GM19043 (cell line): Measurements from ENCODE around the gene UBL4B.
A peak's percentile ranks its signal among the peaks of the same experiment; 100 is the strongest.

Source experiments
- ATAC-seq: cut with Tn5 transposase; IDR thresholded peaks from one replicate; pipeline ENCODE4 v1.9.1; 2021; ENCODE audit warnings: low read depth; ENCODE audit not compliant: unreplicated experiment

The UBL4B gene

DNA sequence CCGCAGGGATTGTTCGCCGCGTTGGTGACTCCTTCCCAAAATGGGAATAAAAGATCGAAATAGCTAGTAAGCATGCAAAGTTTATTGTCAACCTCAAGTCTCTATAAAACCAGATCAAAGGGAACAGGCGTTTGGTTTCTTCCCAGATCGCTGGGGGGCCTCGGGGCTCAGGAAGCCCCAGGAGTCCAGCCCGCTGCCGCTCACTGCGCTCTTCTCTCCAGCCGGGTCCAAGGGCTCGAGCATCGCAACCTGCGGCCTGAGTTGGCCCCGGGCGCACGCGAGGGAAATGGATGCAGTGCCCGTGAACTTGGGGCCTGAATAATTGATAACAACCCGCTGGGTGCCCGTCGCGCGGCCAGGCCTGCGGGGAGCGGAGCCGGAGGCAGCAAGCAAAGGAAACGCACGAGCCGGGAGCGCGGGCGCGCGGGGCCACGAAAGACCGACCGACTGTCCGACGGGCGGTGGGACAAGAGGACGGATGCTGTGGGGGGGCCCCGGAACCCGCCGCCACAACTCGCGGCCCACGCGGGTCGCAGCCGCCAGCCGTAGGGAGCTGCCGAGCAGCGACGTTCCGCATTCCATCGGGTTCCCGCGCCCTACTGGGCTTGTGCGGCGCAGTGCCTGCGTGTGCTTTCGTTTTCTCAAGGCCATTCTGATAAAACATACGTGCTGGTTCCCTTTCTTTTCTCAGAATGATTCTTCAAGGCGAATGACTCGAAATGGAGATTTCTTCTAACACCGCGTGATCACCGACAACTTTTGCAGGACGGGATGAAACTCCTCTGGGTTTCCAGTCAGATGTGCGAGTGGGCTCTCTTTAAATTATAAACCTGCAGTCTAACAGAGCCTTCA lies 27.8 kb upstream of the UBL4B start:
- ATAC-seq = no peak

DNA sequence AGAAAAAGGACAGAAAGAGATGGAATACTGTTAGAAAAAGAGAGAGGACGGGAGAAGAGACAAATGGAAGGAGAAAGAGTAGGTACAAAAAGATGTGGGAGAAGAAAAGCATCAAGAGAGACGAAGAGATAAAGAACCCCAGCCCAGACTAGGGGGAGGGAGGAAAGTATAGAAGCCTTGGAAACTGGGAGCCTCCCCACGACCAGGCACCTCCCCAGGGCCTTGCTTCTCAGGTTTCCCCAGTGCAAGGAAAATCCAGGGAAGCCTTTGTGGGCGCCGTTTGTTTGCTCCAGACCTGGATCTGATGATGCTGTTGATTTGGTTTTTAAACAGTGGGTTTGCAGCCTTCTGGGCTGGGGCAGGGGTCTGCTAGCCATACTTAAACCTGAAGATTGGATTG lies 26.6 kb upstream of the UBL4B start:
- ATAC-seq = no peak

DNA sequence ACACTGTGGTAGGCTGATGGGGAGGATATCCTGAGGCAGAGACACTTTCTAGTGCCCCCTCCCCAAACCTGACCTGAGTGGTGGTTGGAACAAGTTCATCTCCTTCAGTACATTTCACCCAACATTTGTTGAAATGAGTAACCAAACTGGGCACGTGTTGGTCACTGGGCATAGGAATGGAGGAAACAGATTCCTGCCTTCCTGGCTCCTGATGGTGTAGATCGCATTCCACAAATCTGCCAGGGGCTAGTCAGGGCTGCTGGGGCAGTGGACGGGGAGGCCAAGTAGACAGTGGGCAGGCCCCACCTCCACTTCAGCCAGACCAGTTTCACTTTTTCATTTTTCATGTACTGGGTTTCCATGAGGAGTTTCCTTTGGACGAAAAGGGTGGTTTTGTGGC lies 25.3 kb upstream of the UBL4B start:
- ATAC-seq = no peak

DNA sequence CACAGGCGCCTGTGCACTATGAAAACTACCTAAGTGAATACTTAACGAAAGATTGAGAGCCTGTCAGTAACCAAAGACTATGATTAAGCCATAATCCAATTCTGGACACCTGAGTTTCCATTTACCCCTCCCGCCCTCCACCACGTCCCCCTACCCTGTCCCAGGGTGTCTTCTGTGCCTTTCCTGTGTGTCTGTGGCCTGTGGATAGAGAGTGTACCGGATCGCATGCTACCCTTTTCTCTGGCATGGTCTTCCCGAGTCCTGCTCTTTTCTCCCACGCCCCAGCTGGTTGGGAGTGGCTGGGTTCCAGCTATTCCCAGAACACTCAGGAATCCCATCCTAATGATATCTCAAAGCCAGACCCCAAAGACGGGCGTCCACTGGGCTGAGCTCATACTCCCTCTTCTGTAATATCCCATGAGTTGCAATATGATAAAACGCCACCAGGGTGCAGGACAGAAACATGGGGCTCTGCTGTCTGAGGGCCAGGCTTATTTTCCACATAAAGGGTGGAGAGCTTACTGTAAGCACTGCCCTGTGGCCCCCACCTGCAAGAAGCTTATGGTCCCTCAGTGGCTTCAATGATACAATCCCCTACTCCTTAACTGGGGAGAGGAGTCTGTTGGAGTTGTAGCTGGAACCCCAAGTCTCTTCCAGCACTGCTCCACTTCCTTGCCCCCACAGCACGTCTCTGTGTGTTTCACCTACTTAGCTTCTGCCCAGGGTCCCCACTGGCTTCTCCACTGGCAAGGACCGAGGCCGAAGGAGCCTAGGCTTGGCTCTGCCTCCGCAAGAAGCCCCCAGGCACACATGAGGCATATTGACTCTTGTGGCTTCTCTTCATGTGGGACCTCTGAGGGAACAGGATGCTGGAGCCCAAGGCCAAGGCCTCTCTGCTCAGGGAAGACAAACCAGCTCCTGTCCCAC lies 24.2 kb upstream of the UBL4B start:
- peak; percentile 48 for ATAC-seq

DNA sequence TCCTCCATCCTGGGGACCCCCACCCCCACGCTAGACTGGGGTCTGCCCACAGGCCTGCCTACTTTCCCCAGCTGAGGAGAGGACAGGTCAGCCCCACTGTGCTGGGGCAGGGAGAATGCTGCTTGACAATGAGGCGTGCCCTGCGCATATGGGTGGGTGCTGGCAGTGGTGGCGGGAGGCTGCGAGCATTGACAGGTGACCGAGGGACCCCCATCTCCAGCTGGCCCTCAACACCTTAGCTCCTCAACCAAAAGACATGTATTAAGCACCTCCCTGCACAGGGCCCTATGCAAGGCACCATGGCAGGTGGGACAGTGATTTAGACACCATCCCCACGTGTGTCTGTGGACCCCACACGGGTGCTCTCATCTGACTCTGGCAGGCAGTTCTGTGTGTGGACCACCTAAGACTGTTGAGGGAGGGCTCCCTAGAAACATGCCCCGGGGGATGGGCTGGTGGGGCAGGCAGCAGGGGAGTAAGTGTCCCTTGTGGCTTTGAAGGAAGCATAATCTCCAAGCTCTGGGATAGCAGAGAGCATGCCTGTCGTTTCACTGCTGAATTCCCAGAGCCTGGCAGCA lies 23.4 kb upstream of the UBL4B start:
- ATAC-seq = no peak

DNA sequence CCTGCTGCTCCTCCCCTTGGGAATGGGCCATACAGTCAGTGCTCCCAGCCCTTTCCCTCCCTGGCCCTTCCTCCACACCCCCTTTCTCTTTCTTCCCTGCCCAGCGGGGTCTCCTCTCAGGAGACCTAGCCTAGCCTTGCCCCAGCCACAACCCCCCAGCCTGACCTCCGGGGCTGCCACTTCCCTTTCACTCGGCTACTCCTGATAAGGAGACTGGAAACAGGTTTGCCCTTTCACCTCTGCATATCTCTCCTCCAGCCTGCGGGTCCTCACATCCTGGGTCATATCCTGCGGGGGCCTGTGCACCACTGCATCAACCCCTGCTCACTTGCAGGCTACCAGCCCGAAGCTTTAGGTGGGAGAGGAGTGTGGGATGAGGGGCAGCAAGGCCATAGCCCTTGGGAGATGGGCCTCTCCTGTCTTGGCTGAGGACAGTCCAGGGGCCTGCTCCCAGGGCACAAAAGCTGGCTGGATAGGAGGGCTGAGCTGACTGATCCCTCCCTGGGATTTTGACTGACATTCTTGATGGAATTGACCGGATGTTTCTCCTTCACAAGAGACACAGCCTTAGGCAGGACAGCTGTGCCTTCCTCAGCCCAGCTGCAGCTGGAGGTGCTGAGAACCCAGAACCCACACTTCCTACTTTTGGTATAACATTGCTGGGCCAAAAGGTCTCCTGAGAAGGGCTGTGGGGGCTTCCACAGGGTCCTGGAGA lies 22.5 kb upstream of the UBL4B start:
- ATAC-seq = no peak

DNA sequence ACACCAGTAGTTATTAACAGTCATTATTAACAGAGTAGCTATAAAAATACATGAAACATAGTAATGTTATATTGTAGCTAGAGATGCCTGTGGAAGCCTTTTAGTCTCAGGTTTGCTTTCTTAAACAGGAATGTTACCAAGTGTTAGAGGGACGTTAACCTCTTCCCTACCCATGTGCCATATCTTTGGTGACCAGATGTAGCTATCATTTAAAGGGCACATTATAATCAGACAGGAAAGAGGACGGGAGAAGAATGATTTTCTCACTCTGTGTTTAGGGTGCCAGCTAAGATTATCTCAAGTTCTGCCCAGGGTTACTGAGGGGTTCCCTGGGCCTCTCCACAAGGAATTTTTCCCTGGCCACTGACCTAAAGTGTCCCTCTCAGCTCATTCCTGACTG lies 20.9 kb upstream of the UBL4B start:
- ATAC-seq = no peak

DNA sequence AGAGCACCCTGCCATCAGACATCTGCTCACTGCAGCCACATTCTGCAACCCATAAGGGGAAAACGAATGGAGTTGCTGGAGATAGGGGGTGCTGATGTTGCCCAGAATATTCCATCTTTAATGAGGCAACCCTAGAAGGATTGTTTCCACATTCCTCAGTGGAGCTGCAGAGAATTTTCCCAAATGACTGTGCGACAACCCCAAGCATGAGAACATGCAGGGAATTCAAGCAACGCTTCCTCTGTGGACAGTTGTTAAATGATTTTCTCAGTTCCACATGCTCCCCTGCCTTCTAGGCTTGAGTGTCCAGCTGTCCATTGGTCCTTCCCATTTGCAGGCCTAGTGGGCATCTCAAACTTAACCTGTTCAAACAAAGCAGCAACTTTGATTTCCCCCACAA lies 20.5 kb upstream of the UBL4B start:
- ATAC-seq = no peak

DNA sequence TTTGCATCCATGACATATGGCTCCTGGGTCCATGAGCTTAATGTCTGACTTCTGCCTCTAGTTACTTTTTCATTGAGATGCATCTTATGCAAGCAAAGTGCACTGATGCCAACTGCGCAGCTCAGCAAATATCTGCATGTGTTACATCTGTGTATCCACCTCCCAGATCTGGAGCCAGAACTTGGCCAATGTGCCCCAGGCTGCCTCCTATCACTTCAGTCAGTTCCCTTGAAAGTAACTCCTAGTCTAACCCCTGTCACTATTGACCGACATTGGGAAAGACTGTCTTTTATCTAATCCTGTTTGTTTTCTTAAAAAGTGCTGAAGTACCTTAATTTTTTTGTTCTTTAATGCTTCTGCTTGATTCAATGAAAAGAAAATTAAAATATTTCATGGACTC lies 19.3 kb upstream of the UBL4B start:
- ATAC-seq = no peak

DNA sequence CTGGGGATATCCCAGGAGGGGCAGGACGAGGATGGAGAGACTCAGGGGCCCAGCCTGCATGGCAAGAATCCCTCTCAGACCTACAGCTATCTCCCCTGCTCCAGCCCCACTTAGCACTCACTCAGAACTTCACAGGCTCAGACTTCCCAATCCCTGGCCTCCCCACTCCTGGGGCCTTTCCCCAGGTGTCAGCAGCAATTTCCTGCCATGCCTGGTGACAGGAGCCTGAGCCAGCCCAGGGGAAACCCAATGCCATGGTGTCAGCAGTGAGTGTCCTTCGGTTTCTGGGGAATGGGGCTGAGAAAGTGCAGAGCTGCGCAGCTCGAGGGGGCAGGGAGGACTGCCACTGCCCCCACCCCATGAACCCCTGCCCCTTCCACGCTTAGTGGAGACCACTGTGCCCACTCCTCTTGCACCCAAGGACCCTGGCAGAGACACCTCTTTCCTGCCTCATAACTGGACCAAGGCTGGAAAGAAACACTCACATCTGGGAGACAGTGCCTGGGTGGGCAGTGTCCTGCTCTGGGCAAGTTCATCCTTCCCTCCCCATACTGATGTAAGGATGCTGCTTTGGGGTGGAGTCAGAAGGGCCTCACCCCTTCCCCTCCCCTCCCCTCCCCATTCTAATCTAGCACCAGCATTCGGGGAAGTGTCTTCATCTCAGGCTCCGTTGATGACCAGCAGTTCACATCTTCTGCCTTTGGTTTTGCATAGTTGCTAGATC lies 17.1 kb upstream of the UBL4B start:
- no peak for ATAC-seq

DNA sequence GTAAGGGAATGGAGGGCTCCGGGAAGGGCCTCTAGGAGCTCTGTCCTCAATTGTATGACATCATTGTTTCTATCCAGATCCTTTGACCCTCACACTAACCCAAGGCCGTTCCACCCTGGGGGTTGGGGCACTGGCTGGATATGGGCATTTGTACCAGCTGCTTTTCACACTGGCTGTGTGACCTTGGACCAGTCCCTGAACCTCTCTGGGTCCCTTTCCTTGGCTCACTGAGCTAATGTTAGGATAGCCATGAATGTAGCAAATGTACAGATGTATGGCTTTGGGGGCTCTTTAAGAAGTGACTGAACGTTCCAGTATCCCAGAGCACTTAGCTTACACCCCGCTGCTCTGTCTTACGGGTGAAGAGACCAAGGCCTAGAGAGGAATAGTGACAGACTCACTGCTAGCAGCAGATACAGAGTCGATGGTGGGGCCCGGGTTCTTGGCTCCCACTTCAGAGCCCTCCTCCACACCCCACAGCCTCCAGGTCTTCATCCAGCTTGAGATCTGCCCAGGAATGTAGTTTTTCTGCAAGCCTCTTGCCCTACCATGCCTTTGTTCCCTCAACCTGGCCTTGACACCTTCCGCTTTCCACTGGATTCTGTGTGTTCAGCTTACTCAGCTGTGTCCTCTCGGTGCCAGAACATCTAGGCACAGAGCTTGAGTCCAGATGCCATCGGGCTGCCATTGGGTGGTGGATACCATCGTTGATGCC lies 14.6 kb upstream of the UBL4B start:
- no peak for ATAC-seq

DNA sequence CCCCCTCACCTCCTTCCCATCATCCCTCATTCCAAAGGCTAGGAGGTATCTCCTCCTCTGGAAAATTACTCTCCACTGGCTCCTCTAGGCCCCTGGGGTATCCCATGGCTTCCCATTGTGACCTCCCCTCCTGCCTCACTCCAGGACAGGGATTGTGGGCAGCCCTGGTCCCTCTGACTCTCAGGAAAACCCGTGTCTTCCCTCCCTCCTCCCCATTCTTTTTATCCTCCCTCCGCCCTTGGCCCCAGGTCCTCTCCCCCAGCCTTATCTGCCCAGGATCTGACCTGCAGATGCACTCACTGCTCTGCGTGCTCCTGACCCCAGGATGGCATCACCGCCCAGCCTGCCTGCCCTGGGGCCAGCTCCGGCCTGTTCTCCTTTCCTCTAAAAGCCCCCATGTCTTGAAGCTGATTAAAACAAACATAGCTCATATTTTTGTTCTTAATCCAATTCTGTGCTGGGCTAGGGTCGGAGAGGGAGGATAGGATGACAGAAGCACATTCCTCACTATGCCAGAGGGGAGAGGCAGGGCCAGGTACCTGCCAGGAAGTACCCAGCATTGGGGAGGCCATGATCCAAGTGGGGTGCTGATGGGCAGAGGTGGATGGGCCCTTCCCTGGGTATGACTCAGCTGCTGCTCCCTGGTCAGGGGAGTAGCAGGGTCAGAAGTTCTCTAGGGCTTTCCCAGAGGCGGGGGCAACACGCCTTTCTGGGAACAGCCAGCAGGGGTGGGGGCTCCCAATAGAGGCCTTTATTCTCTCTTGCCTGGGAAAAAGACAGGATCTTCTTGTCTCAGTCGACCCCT lies 13.8 kb upstream of the UBL4B start:
- no peak for ATAC-seq

DNA sequence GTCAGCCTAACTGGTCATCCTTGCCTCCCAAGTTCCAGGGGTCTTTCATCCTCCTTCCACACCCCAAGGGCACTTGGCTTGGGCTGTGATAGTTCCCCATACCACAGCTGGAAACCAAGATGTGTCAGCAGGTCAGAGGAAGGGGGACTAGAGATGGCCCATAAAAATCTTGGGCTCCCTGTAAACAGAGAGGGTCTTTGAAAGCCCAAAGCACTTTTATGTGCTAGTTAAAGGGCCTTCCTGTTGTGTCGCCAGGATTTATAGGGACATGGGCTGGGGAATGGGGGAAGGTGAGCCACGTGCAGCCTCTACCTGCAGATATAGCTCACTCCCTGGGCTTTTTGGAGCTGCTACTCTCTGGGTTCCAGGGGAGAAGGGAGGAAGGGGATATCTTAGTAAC lies 11.9 kb upstream of the UBL4B start:
- ATAC-seq = no peak

DNA sequence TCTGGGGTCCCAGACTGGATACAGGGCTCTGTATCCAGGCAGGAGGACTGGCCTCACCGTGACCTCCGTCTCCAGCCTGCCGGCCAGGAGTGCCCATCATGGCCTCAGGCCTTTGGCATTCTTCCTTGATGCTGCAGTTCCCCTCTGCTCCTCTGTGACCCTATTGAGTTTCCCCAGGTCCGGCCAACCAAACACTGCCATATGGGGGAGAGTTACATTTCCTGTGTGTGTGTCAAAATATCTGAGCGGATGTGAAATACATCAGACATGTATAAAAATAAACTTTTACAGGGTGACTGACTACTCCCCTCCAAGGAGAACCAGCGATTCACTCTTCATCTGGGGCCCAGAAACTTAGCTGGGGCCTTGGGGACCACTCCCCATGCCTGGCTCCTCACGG lies 10.2 kb upstream of the UBL4B start:
- no peak for ATAC-seq

DNA sequence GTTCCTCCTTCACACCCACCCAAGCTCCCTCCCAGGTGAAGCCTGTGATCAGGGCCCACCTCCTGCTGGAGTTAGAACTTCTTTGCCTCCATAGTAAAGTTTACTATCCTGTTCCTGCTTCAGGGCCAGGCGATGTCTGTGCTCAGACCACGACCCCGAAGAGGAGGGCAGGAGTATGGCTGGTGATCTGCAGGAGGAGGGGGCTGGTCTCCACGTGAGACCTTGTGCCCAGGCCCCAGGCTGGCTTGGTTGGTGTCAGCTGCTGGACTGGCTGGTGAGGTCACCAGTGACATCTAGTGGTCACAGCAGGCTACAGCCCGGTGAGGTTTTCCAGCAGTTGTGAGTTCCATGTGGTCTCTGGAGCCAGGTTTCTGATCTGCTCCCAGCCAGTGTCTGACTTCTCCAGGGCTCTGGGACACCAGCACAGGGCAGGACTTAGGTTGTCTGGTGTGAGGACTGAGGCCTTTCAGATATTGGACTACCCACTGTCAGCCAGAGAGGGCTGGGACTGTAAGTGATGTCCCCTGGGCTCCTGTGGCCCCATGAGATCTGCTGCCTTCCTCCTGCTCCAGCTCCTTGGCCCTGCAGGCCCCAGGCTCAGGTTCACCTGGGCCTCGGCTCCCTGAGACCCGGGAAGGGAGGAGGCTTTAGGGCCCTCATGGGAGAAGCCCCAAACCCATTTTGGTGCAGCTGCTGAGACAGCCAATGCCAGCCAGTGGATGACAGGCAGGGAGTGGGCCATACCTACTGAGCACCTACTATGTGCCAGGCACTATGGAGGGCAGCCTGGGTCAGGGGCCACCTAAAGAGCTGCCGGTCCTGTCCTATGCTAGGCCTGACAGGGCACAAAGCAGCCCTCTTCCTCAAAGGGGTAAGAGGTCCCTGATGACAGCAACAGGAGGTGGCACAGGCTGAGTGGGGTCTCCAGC lies 6.0 kb upstream of the UBL4B start:
- ATAC-seq = no peak

DNA sequence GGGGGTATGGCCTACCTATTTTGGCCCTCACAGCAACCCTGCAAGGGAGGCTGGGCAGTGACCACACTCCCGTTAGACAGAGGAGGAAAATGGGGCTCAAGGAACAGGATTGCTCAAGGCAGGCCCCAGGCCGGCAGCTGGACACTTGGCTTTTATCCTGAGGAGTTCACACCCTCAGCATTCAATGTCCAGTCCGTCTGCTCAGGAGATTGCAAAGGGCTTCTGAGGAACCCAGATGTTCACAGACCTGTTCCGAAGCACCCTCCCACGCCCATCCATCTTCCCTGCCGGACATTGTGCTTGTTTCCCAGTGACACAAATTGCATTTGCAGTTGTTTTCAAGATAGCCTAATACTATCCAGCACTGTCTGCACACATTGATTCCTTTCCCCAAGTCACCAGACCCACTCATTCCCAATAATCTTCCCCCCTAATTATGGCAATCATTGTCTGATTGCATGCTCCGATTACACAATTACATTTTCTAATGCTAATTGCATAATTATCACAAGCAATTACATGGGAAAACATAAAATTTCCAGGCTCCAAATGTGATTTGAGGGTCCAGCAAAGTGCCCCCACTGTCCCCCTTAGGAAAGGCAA lies 4.3 kb upstream of the UBL4B start:
- no peak for ATAC-seq

DNA sequence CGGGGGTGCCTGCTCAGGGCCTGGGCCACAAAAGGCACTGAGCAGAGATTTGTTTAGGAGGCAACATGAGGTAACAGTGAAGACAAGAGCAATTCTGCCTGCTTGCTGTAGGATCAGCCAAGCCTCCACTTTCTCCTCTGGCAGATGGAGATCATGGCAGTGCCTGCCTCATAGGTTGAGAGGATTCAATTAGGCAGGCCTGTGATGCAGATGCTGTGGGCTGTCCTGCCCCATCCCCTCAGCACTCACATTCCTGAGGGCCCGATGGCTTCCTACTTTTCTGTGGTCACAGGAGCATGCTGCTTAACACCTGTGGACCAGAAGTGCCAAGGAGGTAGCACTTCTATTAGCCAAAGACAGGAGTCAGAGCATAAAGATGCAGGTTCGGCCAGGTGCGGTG lies 1.2 kb upstream of the UBL4B start:
- no peak for ATAC-seq
